ENCODE results near the gene NXPH4. TPM values are rescaled to one million over a fixed set of nuclear protein-coding genes. Genes with fewer than 3 reads are reported as not detected.

Gene NXPH4
- total RNA-seq, 6 experiments from 2014 or later: 0.87 to 1.5 (median 1.2) TPM; not detected in 3

DNA sequence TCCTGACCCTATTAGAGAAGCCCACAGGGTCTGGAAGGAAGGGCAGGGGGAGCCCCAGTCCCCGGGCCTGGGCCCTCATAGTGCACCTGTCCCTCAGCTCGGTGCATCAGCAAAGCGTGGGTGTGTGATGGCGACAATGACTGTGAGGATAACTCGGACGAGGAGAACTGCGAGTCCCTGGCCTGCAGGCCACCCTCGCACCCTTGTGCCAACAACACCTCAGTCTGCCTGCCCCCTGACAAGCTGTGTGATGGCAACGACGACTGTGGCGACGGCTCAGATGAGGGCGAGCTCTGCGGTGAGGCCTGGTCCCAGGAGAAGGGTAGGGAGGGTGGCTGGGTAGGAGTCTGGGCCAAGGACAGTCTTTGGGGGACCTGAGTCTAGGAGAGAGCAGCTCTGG lies 42.9 kb upstream of the NXPH4 start:
- Histone ChIP-seq H3K27ac (no peak overlapping the region), H3K9me3 (no peaks in the 10 kb centered on the region), H3K27me3 (no peaks in the 10 kb centered on the region), H3K4me3 (no peak overlapping the region), H3K4me1 (no peaks in the 10 kb centered on the region), H3K36me3 (peaks cover 0 to 90% (median 60%) of the 10 kb centered on the region in 4 donors)
- TF ChIP-seq, protein P1, sequence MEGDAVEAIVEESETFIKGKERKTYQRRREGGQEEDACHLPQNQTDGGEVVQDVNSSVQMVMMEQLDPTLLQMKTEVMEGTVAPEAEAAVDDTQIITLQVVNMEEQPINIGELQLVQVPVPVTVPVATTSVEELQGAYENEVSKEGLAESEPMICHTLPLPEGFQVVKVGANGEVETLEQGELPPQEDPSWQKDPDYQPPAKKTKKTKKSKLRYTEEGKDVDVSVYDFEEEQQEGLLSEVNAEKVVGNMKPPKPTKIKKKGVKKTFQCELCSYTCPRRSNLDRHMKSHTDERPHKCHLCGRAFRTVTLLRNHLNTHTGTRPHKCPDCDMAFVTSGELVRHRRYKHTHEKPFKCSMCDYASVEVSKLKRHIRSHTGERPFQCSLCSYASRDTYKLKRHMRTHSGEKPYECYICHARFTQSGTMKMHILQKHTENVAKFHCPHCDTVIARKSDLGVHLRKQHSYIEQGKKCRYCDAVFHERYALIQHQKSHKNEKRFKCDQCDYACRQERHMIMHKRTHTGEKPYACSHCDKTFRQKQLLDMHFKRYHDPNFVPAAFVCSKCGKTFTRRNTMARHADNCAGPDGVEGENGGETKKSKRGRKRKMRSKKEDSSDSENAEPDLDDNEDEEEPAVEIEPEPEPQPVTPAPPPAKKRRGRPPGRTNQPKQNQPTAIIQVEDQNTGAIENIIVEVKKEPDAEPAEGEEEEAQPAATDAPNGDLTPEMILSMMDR (IDR thresholded peaks at IDR 0.05): no peak
- no peak for TF ChIP-seq POLR2A (IDR thresholded peaks at IDR 0.05)
- no peak for ATAC-seq
- peak in 1 of 3 donors; percentile 51 for DNase-seq
- intact Hi-C loops (cut with DNase I): no loop called here
- 85% methylated on average over 7 of the region's 14 CpGs for WGBS (ENCODE audit: insufficient coverage, low coverage, low lambda C conversion rate, missing lambda C conversion rate)

- Histone ChIP-seq H3K36me3 (peaks cover 0 to 90% (median 63%) of the 10 kb centered on the region in 4 donors), H3K27me3 (no peaks in the 10 kb centered on the region), H3K4me3 (no peak overlapping the region), H3K9me3 (no peaks in the 10 kb centered on the region), H3K27ac (no peak overlapping the region), H3K4me1 (no peaks in the 10 kb centered on the region)
- TF ChIP-seq POLR2A (IDR thresholded peaks at IDR 0.05): no peak
- TF ChIP-seq, protein P1 (IDR thresholded peaks at IDR 0.05): peak; percentile 50 to 64 (median 60)
- intact Hi-C loops (cut with DNase I): no loop called here
- peak; percentile 30 to 58 (median 48) for ATAC-seq
- DNase-seq: peak; percentile 66 to 77 (median 72)
- 71% methylated on average over 15 of the region's 29 CpGs for WGBS (ENCODE audit: insufficient coverage, low coverage, low lambda C conversion rate, missing lambda C conversion rate)
Observed at GRCh38 chr12:57175428-57176138, 41.0 kb upstream of the NXPH4 start.

DNA sequence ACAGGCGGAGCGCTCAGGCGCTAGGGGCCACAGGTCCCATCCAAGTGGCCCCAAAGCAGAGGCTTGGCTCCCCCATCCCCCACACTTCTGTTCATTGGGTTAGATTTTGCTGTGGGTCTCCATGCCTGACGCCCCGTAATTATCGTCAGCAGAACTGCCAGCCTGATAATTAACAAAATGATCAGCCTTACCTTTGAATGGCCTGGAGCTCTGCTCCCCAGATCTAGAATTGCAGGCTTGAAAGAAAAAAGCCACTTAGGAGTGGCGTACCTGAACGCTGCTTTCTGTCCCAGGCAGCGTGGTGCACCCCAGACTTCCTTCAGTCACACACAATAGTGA lies 40.5 kb upstream of the NXPH4 start:
- ATAC-seq (no peak), DNase-seq (no peak)
- Histone ChIP-seq H3K9me3 (no peaks in the 10 kb centered on the region), H3K27me3 (no peaks in the 10 kb centered on the region), H3K4me1 (no peaks in the 10 kb centered on the region), H3K4me3 (no peak overlapping the region), H3K27ac (no peak overlapping the region), H3K36me3 (peaks cover 0 to 92% (median 65%) of the 10 kb centered on the region in 4 donors)
- 80% methylated on average over 1 of the region's 9 CpGs for WGBS (ENCODE audit: insufficient coverage, low coverage, low lambda C conversion rate, missing lambda C conversion rate)
- TF ChIP-seq POLR2A (IDR thresholded peaks at IDR 0.05): no peak
- TF ChIP-seq, protein P1 (IDR thresholded peaks at IDR 0.05): no peak
- intact Hi-C loops (cut with DNase I): no loop called here

DNA sequence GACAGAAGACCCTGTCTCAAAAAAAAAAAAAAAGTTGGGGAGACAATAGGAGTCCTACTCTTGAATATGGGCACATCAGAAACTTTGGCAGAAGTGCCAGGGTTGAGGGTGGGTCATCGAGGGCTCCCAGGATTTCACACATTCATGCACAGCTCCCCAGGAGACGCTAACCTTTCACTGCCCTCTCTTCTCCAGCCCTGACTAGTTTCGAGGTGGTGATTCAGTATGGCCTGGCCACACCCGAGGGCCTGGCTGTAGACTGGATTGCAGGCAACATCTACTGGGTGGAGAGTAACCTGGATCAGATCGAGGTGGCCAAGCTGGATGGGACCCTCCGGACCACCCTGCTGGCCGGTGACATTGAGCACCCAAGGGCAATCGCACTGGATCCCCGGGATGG lies 39.7 kb upstream of the NXPH4 start:
- TF ChIP-seq, protein P1 (IDR thresholded peaks at IDR 0.05): no peak
- TF ChIP-seq POLR2A (IDR thresholded peaks at IDR 0.05): no peak
- peaks cover 0 to 95% (median 65%) of the 10 kb centered on the region in 4 donors for H3K36me3 ChIP-seq

More for the DNA sequence above, 39.7 kb upstream of the NXPH4 start:
- Histone ChIP-seq H3K4me3 (no peak overlapping the region), H3K9me3 (no peaks in the 10 kb centered on the region), H3K27ac (no peak overlapping the region), H3K27me3 (no peaks in the 10 kb centered on the region), H3K4me1 (no peaks in the 10 kb centered on the region)
- ATAC-seq: no peak
- intact Hi-C loops (cut with DNase I): no loop called here
- WGBS (ENCODE audit: insufficient coverage, low coverage, low lambda C conversion rate, missing lambda C conversion rate): 80% methylated on average over 1 of the region's 9 CpGs
- DNase-seq: peak in 1 of 3 donors; percentile 19

All from right lobe of liver (tissue), 6 donors.